MM.1S (cell line): ENCODE data around the gene GSTT2B.
"Not testable (repeated sequence)": the region's sequence is repeated elsewhere in the genome, so short reads cannot be mapped to it uniquely, and the experiment has no call there.

Source experiments
- DNase-seq: peaks from one replicate; pipeline ENCODE4 v3.0.0-alpha.2; 2015
- H2AFZ ChIP-seq: fragments of 300-600 bp; sonication (generic); 2 replicates; pipeline ENCODE4 v1.6.0; 2016; ENCODE audit warnings: antibody characterized with exemption, low read length
- H3F3A ChIP-seq: fragments of 300-600 bp; sonication (generic); 2 replicates; pipeline ENCODE4 v1.6.1; 2016; ENCODE audit warnings: mild to moderate bottlenecking, antibody characterized with exemption, low read length, moderate library complexity, mixed read lengths; ENCODE audit not compliant: insufficient read depth
- H3K27ac ChIP-seq: fragments of 300-600 bp; sonication (generic); 2 replicates; pipeline ENCODE4 v1.5.1; 2016; ENCODE audit warnings: mild to moderate bottlenecking, low read length
- H3K27me3 ChIP-seq: fragments of 300-600 bp; sonication (generic); replicated peaks from 2 replicates; pipeline ENCODE4 v1.6.0; 2016; ENCODE audit warnings: low read length; ENCODE audit not compliant: insufficient read depth
- H3K36me3 ChIP-seq: fragments of 300-600 bp; sonication (generic); replicated peaks from 2 replicates; pipeline ENCODE4 v1.6.1; 2016; ENCODE audit warnings: mild to moderate bottlenecking, low read length, mixed read lengths; ENCODE audit not compliant: insufficient read depth
- H3K4me1 ChIP-seq: fragments of 300-600 bp; sonication (generic); 2 replicates; pipeline ENCODE4 v1.6.1; 2016; ENCODE audit warnings: low read length, mixed read lengths
- H3K4me2 ChIP-seq: fragments of 300-600 bp; sonication (generic); 2 replicates; pipeline ENCODE4 v1.6.0; 2016; ENCODE audit warnings: low read depth, low read length
- H3K4me3 ChIP-seq: fragments of 300-600 bp; sonication (generic); 2 replicates; pipeline ENCODE4 v1.5.1; 2016; ENCODE audit warnings: low read length, mixed read lengths
- H3K79me2 ChIP-seq: fragments of 300-600 bp; sonication (generic); 2 replicates; pipeline ENCODE4 v1.6.1; 2016; ENCODE audit warnings: mixed run types, low read length, mixed read lengths
- H3K9ac ChIP-seq: fragments of 300-600 bp; sonication (generic); 2 replicates; pipeline ENCODE4 v1.6.1; 2016; ENCODE audit warnings: low read length, mixed read lengths
- H3K9me2 ChIP-seq: fragments of 300-600 bp; sonication (generic); replicated peaks from 2 replicates; pipeline ENCODE4 v1.6.1; 2016; ENCODE audit warnings: mild to moderate bottlenecking, low read length, mixed read lengths; ENCODE audit not compliant: insufficient read depth
- H3K9me3 ChIP-seq: fragments of 300-600 bp; sonication (generic); replicated peaks from 2 replicates; pipeline ENCODE4 v1.6.1; 2016; ENCODE audit warnings: mild to moderate bottlenecking, low read length, mixed read lengths; ENCODE audit not compliant: insufficient read depth
- H4K20me1 ChIP-seq: fragments of 300-600 bp; sonication (generic); 2 replicates; pipeline ENCODE4 v1.6.1; 2016; ENCODE audit warnings: mild to moderate bottlenecking, low read length, moderate library complexity, mixed read lengths; ENCODE audit not compliant: insufficient read depth
- CTCF ChIP-seq: fragments of 300-600 bp; sonication (generic); IDR thresholded peaks from 2 replicates; pipeline ENCODE4 v1.5.1; 2016; ENCODE audit warnings: antibody characterized with exemption, low read length, mixed read lengths
- EZH2 ChIP-seq: fragments of 300-600 bp; sonication (generic); optimal IDR thresholded peaks from 2 replicates; pipeline ENCODE3; 2017; ENCODE audit warnings: low read depth, mild to moderate bottlenecking, antibody characterized with exemption, low read length, mixed read lengths
- EZH2phosphoT487 ChIP-seq: fragments of 300-600 bp; sonication (generic); IDR thresholded peaks from 2 replicates; pipeline ENCODE4 v1.6.1; 2018; ENCODE audit warnings: antibody characterized with exemption, low read length

The GSTT2B gene

GRCh38 chr22:23984430-23984829, 23.4 kb upstream of the GSTT2B start:
- H3K36me3 ChIP-seq, result no peaks in the 10 kb centered on the region
- no peak overlapping the region for H3K4me2 ChIP-seq
- TF ChIP-seq EZH2 (no peak), CTCF (peak; percentile 58), EZH2phosphoT487 (no peak)
- H4K20me1 ChIP-seq, result no peaks in the 10 kb centered on the region
- H3K27ac ChIP-seq, result no peak overlapping the region
- no peaks in the 10 kb centered on the region for H3K4me1 ChIP-seq
- H3K79me2 ChIP-seq, result no peaks in the 10 kb centered on the region
- H3K4me3 ChIP-seq, result no peak overlapping the region
- H2AFZ ChIP-seq, result no peak overlapping the region
- peak; percentile 22 for DNase-seq
- H3K9me3 ChIP-seq, result no peaks in the 10 kb centered on the region
- no peaks in the 10 kb centered on the region for H3K27me3 ChIP-seq
- no peaks in the 10 kb centered on the region for H3F3A ChIP-seq
- H3K9me2 ChIP-seq, result no peaks in the 10 kb centered on the region
- no peak overlapping the region for H3K9ac ChIP-seq

- not testable (repeated sequence) for H4K20me1 ChIP-seq, H3K4me3 ChIP-seq, H3K27ac ChIP-seq, H3K79me2 ChIP-seq, DNase-seq, H3K36me3 ChIP-seq, H3K9ac ChIP-seq, H3K27me3 ChIP-seq, H3K4me1 ChIP-seq, H3K9me3 ChIP-seq, H3K4me2 ChIP-seq, H2AFZ ChIP-seq, H3F3A ChIP-seq, H3K9me2 ChIP-seq
Measured at GRCh38 chr22:23980567-23980966, 19.6 kb upstream of the GSTT2B start.

- not testable (repeated sequence) for DNase-seq, H3K4me3 ChIP-seq, H3F3A ChIP-seq, H3K4me1 ChIP-seq, H3K27ac ChIP-seq, H4K20me1 ChIP-seq, H3K4me2 ChIP-seq, H3K9me2 ChIP-seq, H3K9ac ChIP-seq, H3K9me3 ChIP-seq, H2AFZ ChIP-seq, H3K36me3 ChIP-seq, H3K79me2 ChIP-seq, H3K27me3 ChIP-seq
Measured at GRCh38 chr22:23979557-23980240, 18.7 kb upstream of the GSTT2B start, which contains the start of gene GSTT2. Gene GSTT2, plus strand, starts transcription at chr22:23980134.

- not testable (repeated sequence) for H3K36me3 ChIP-seq, H3K9ac ChIP-seq, H3K4me2 ChIP-seq, H3F3A ChIP-seq, H3K9me3 ChIP-seq, H3K27ac ChIP-seq, H3K4me1 ChIP-seq, H3K9me2 ChIP-seq, H3K27me3 ChIP-seq, H3K4me3 ChIP-seq, H3K79me2 ChIP-seq, H2AFZ ChIP-seq, H4K20me1 ChIP-seq, DNase-seq
Measured at GRCh38 chr22:23977304-23977703, 16.3 kb upstream of the GSTT2B start.

GRCh38 chr22:23974836-23975352, 13.9 kb upstream of the GSTT2B start:
- DNase-seq, H3K27ac ChIP-seq: not testable (repeated sequence)
- H3K79me2 ChIP-seq, result peaks cover 21% of the 10 kb centered on the region

GRCh38 chr22:23974345-23974744, 13.3 kb upstream of the GSTT2B start, which contains the start of gene DDT:
Gene DDT, minus strand, starts transcription at chr22:23974441. Its CDS starts 27 bp downstream, at chr22:23974414.
- H3K9me2 ChIP-seq, H3K27me3 ChIP-seq, H3K36me3 ChIP-seq, H4K20me1 ChIP-seq, H3K4me3 ChIP-seq, H3K27ac ChIP-seq, H3F3A ChIP-seq, H2AFZ ChIP-seq, H3K9me3 ChIP-seq, DNase-seq, H3K4me2 ChIP-seq, H3K4me1 ChIP-seq, H3K9ac ChIP-seq: not testable (repeated sequence)
- peaks cover 27% of the 10 kb centered on the region for H3K79me2 ChIP-seq

More at GRCh38 chr22:23974836-23975352, 13.9 kb upstream of the GSTT2B start:
- not testable (repeated sequence) for H3K9me2 ChIP-seq, H3K4me2 ChIP-seq, H2AFZ ChIP-seq, H3K36me3 ChIP-seq, H3K4me3 ChIP-seq, H4K20me1 ChIP-seq, H3K9ac ChIP-seq, H3F3A ChIP-seq, H3K27me3 ChIP-seq, H3K9me3 ChIP-seq, H3K4me1 ChIP-seq

- H3K4me2 ChIP-seq, H3K4me3 ChIP-seq, H4K20me1 ChIP-seq, H3K36me3 ChIP-seq, DNase-seq, H3K27me3 ChIP-seq, H2AFZ ChIP-seq, H3K4me1 ChIP-seq, H3K9ac ChIP-seq, H3K27ac ChIP-seq, H3K9me2 ChIP-seq, H3K9me3 ChIP-seq: not testable (repeated sequence)
- Histone ChIP-seq H3K79me2 (peaks cover 30% of the 10 kb centered on the region), H3F3A (peaks cover 11% of the 10 kb centered on the region)
Measured at GRCh38 chr22:23971927-23972326, 10.9 kb upstream of the GSTT2B start.
